GM12873 (cell line): ENCODE results near the gene CDK5RAP2.
A peak's percentile ranks its signal among the peaks of the same experiment; 100 is the strongest.

ENCODE experiments used
- TF ChIP-seq, protein P1 (sequence below): IDR thresholded peaks from 2 replicates; pipeline ENCODE4 v1.5.1; 2012; ENCODE audit warnings: low read depth, mild to moderate bottlenecking, moderate library complexity, low read length, control low read depth; ENCODE audit not compliant: insufficient read depth; ENCODE audit errors: missing control alignments

Gene CDK5RAP2

GRCh38 chr9:120350596-120350995, 229.4 kb downstream of the CDK5RAP2 start:
- TF ChIP-seq, protein P1, sequence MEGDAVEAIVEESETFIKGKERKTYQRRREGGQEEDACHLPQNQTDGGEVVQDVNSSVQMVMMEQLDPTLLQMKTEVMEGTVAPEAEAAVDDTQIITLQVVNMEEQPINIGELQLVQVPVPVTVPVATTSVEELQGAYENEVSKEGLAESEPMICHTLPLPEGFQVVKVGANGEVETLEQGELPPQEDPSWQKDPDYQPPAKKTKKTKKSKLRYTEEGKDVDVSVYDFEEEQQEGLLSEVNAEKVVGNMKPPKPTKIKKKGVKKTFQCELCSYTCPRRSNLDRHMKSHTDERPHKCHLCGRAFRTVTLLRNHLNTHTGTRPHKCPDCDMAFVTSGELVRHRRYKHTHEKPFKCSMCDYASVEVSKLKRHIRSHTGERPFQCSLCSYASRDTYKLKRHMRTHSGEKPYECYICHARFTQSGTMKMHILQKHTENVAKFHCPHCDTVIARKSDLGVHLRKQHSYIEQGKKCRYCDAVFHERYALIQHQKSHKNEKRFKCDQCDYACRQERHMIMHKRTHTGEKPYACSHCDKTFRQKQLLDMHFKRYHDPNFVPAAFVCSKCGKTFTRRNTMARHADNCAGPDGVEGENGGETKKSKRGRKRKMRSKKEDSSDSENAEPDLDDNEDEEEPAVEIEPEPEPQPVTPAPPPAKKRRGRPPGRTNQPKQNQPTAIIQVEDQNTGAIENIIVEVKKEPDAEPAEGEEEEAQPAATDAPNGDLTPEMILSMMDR, result no peak

DNA sequence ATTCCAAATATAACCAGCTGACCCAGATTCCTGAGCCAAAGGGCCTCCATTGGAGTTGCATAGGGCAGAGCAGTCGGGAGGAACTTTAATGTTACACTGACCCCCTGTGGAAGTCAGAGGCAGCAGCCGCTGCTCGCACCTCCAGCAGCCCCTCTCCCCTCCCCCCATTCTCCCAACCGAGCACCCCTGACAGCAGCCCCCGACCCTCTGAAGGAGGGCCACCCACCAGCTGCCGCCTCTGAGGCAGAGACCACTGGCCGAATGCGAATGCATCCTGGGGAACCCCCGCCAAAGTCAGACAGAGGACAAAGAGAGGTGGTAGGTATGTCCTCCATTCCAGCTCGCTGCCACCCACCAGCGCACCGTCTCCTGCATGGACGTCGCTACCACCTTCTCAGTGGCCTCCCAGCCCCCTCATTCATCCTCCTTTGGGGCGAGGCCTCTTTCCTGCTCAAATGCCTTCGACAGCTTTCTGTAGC, 231.0 kb downstream of the CDK5RAP2 start:
- TF ChIP-seq, protein P1, result peak; percentile 65

DNA sequence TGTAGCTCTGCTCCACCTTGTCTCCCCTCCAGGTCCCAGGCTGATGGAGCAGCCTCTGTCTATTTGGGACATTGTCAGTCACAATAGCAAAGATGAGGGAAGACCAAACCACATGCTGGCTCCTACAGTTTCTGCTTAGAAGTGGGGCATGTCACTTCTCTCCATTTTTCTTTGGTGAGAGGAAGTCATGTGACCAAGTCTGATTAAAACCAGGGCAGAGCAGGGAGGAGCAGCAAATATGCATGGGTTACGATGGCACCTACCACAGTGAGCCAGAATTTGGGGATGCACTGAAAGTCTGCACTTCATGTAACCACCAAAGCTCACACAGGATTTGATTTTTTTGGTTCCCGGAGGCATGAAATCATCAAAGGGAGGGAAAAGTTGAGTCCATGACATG, 234.6 kb downstream of the CDK5RAP2 start:
- TF ChIP-seq, protein P1, result no peak

- TF ChIP-seq, protein P1, result no peak
Measured at GRCh38 chr9:120344230-120344629, 235.7 kb downstream of the CDK5RAP2 start.

DNA sequence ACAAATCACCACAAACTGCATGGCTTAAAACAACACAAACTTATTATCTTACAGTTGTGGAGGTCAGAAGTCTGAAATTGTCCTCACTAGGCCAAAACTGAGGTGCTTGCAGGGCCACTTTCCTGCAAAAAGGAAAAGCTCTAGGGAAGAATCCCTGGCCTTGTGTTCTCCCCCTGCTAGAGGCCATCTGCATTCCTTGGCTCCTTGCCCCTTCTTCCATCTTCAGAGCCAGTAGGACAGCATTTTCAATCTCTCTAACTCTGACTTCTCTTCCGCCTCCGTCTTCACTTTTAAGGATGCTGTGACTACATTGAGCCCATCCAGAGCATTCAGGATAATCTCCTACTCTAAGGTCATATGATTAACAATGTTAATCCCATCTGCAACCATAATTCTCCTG, 236.6 kb downstream of the CDK5RAP2 start:
- TF ChIP-seq, protein P1, result no peak
